ENCODE measurements around the gene BZW2. TPM values are rescaled to one million over a fixed set of nuclear protein-coding genes. Genes with fewer than 3 reads are reported as not detected.

BZW2 gene
- total and polyA plus RNA-seq, 7 donors: 83.7 to 163 (median 133) TPM

DNA sequence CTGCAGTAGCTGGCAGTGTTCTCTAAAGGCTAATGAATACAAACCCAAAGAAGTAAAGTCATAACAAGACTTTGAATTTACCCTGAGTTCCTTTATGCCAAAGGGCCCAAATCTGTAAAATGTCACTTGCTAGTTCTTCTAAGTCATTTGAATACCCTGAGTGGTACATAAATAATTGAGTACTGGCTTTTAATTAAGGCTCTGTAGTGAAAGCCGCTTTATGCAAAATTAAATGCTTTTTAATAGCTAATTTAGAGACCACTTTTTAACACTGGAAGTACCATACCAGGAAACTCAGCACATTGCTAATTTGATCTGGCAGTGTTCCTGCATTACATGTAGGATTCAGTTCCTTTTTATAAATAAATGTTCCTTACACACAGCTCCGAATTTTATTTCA is 83.6 kb downstream of the BZW2 start:
- ATAC-seq: no peak
- intact Hi-C loops (cut with DNase I): no loop called here
- TF ChIP-seq, protein P1, sequence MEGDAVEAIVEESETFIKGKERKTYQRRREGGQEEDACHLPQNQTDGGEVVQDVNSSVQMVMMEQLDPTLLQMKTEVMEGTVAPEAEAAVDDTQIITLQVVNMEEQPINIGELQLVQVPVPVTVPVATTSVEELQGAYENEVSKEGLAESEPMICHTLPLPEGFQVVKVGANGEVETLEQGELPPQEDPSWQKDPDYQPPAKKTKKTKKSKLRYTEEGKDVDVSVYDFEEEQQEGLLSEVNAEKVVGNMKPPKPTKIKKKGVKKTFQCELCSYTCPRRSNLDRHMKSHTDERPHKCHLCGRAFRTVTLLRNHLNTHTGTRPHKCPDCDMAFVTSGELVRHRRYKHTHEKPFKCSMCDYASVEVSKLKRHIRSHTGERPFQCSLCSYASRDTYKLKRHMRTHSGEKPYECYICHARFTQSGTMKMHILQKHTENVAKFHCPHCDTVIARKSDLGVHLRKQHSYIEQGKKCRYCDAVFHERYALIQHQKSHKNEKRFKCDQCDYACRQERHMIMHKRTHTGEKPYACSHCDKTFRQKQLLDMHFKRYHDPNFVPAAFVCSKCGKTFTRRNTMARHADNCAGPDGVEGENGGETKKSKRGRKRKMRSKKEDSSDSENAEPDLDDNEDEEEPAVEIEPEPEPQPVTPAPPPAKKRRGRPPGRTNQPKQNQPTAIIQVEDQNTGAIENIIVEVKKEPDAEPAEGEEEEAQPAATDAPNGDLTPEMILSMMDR (IDR thresholded peaks at IDR 0.05): no peak

DNA sequence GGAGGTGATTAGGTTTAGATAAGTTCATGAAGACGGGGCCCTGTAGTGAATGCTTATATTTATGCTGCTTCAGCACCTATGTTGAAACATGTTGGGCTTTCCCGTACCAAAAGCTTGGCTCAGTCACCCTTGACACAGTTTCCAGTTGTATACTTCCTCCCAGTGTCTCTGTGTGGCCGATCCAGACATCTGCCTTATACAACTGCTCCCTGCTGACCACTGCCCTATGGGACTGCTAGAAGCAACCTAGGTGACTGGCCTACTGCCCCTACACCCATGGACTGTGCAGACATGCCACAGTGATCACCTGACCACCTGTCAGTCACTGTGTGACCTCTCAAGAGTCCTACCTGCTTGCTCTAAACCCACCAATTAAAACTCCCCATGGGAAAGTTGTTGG is 85.0 kb downstream of the BZW2 start:
- Histone ChIP-seq H3K4me1 (no peaks in the 10 kb centered on the region), H3K27me3 (ENCODE audit: insufficient read depth in 3 of 3, low read length in 2 of 3) (no peaks in the 10 kb centered on the region), H3K36me3 (ENCODE audit: insufficient read depth in 1 of 2, low read depth in 1 of 2) (no peaks in the 10 kb centered on the region), H3K4me3 (no peak overlapping the region), H3K27ac (no peak overlapping the region), H3K9me3 (no peaks in the 10 kb centered on the region)
- 73 to 89% (median 83%) methylated on average over 3 of the region's 3 CpGs for WGBS, 3 donors
- no peak for ATAC-seq
- TF ChIP-seq, protein P1 (IDR thresholded peaks at IDR 0.05): no peak
- intact Hi-C loops (cut with DNase I): no loop called here
- DNase-seq: no peak

More for the DNA sequence above, 83.6 kb downstream of the BZW2 start:
- Histone ChIP-seq H3K27ac (no peak overlapping the region), H3K4me3 (no peak overlapping the region), H3K36me3 (ENCODE audit: insufficient read depth in 1 of 2, low read depth in 1 of 2) (no peaks in the 10 kb centered on the region), H3K27me3 (ENCODE audit: insufficient read depth in 3 of 3, low read length in 2 of 3) (no peaks in the 10 kb centered on the region), H3K9me3 (no peaks in the 10 kb centered on the region), H3K4me1 (no peaks in the 10 kb centered on the region)
- 77 to 91% (median 91%) methylated on average over 2 of the region's 2 CpGs for WGBS, 3 donors
- DNase-seq: no peak

DNA sequence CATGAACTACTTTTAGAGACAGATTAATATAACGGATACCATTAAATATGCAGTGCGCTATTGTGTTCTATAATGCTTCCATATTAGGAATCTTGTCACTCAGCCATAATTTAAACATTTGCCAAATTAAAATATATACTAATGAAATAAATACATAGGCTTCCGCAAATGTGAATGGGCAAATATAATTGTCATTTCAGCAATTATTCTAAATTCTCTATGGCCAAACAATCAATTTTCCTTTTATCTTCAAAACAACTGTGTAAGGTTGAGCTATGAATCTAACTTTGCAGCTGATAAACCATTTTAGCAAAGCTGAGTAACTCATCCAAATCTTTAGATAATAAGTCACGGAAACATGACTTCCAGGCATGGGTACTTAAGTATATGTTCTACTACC is 86.8 kb downstream of the BZW2 start:
- WGBS, 3 donors: 97 to 100% (median 97%) methylated on average over 4 of the region's 4 CpGs
- Histone ChIP-seq H3K27ac (no peak overlapping the region), H3K27me3 (ENCODE audit: insufficient read depth in 3 of 3, low read length in 2 of 3) (no peaks in the 10 kb centered on the region), H3K9me3 (no peaks in the 10 kb centered on the region), H3K36me3 (ENCODE audit: insufficient read depth in 1 of 2, low read depth in 1 of 2) (no peaks in the 10 kb centered on the region), H3K4me3 (no peak overlapping the region), H3K4me1 (no peaks in the 10 kb centered on the region)
- DNase-seq: no peak
- TF ChIP-seq, protein P1 (IDR thresholded peaks at IDR 0.05): no peak
- no peak for ATAC-seq
- intact Hi-C loops (cut with DNase I): no loop called here

- Histone ChIP-seq H3K9me3 (no peaks in the 10 kb centered on the region), H3K36me3 (ENCODE audit: insufficient read depth in 1 of 2, low read depth in 1 of 2) (no peaks in the 10 kb centered on the region), H3K4me3 (no peak overlapping the region), H3K27ac (no peak overlapping the region), H3K4me1 (no peaks in the 10 kb centered on the region), H3K27me3 (ENCODE audit: insufficient read depth in 3 of 3, low read length in 2 of 3) (no peaks in the 10 kb centered on the region)
- 83 to 93% (median 87%) methylated on average over 7 of the region's 7 CpGs for WGBS, 3 donors
- intact Hi-C loops (cut with DNase I): no loop called here
- ATAC-seq (no peak), DNase-seq (no peak)
- TF ChIP-seq, protein P1 (IDR thresholded peaks at IDR 0.05): no peak
Observed at GRCh38 chr7:16734148-16734726, 88.3 kb downstream of the BZW2 start.

GRCh38 chr7:16735020-16735419 is 89.0 kb downstream of the BZW2 start:
- 76 to 86% (median 82%) methylated on average over 4 of the region's 4 CpGs for WGBS, 3 donors
- H3K4me1 ChIP-seq: no peaks in the 10 kb centered on the region
- no peak for DNase-seq
- ATAC-seq: no peak
- intact Hi-C loops (cut with DNase I): no loop called here
- H3K27ac ChIP-seq: no peak overlapping the region
- no peaks in the 10 kb centered on the region for H3K36me3 ChIP-seq (ENCODE audit: insufficient read depth in 1 of 2, low read depth in 1 of 2)
- no peak overlapping the region for H3K4me3 ChIP-seq
- TF ChIP-seq, protein P1 (IDR thresholded peaks at IDR 0.05): no peak
- H3K9me3 ChIP-seq: no peaks in the 10 kb centered on the region
- no peaks in the 10 kb centered on the region for H3K27me3 ChIP-seq (ENCODE audit: insufficient read depth in 3 of 3, low read length in 2 of 3)
